Ascending aorta (tissue), 2 donors: Measurements from ENCODE around the gene PPP1R3G. TPM values are rescaled to one million over a fixed set of nuclear protein-coding genes. Genes with fewer than 3 reads are reported as not detected.
"Not testable (repeated sequence)": the region's sequence is repeated elsewhere in the genome, so short reads cannot be mapped to it uniquely, and the experiment has no call there.

Experiments used
- DNase-seq, 2 donors: peaks; one replicate each; pipeline ENCODE4 v3.0.0-alpha.2; 2019; ENCODE audit warnings: low spot score in 2 of 2
- H3K27ac ChIP-seq, 2 donors: fragments of 200-600 bp; sonication (generic); one replicate each; pipeline ENCODE4 v1.5.1; 2016 to 2017; ENCODE audit warnings: mild to moderate bottlenecking in 1 of 2
- H3K27me3 ChIP-seq: fragments of 200-600 bp; sonication (generic); one replicate; pipeline ENCODE4 v1.5.1; 2017
- H3K36me3 ChIP-seq, 2 donors: fragments of 200-600 bp; sonication (generic); one replicate each; pipeline ENCODE4 v1.5.1; 2016
- H3K4me1 ChIP-seq, 2 donors: fragments of 200-600 bp; sonication (generic); one replicate each; pipeline ENCODE4 v1.5.1; 2016 to 2017; ENCODE audit warnings: mild to moderate bottlenecking in 1 of 2
- H3K4me3 ChIP-seq, 2 donors: fragments of 200-600 bp; sonication (generic); one replicate each; pipeline ENCODE4 v1.5.1; 2016 to 2017; ENCODE audit warnings: mild to moderate bottlenecking in 1 of 2
- H3K9me3 ChIP-seq, 2 donors: fragments of 200-600 bp; sonication (generic); one replicate each; pipeline ENCODE4 v1.5.1; 2016
- intact Hi-C: fragments of 100-400 bp; cut with DNase I; formaldehyde crosslinking; loops from one replicate; pipeline ENCODE4 v1.15.1; 2023
- total RNA-seq: library from RNA; depleted of rRNA; stranded (reverse); fragments of >200 nt; gene quantifications from one replicate; pipeline ENCODE4 v1.1.0, GENCODE V29; 2016
- TF ChIP-seq, protein P1 (sequence below), 3 experiments: fragments of 200-600 bp in 2 of 3; fragments of 450-650 bp in 1 of 3; sonication (generic) in 2 of 3; IDR thresholded peaks; one replicate each; pipeline ENCODE4 v1.5.1; 2016 to 2019; ENCODE audit warnings: antibody characterized with exemption in 3 of 3, mild to moderate bottlenecking in 1 of 3, moderate library complexity in 1 of 3

The PPP1R3G gene
- total RNA-seq, 1 donor from 2014 or later = 1.1 TPM

DNA sequence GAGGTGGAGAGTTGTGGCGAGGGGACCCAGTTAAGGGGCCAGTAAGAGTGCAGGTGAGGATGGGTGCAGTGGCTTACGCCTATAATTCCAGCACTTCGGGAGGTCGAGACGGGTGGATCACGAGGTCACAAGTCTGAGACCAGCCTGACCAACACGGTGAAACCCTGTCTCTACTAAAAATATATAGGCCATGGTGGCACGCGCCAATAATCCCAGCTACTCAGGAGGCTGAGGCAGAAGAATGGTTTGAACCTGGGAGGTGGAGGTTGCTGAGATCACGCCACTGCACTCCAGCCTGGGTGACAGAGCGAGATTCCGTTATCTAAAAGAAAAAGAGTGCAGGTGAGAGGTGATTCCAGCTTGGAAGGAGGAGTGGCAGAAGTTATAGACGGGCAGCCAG lies 28.0 kb downstream of the PPP1R3G start:
- H3K4me3 ChIP-seq = no peak overlapping the region
- no peaks in the 10 kb centered on the region for H3K36me3 ChIP-seq
- TF ChIP-seq, protein P1, sequence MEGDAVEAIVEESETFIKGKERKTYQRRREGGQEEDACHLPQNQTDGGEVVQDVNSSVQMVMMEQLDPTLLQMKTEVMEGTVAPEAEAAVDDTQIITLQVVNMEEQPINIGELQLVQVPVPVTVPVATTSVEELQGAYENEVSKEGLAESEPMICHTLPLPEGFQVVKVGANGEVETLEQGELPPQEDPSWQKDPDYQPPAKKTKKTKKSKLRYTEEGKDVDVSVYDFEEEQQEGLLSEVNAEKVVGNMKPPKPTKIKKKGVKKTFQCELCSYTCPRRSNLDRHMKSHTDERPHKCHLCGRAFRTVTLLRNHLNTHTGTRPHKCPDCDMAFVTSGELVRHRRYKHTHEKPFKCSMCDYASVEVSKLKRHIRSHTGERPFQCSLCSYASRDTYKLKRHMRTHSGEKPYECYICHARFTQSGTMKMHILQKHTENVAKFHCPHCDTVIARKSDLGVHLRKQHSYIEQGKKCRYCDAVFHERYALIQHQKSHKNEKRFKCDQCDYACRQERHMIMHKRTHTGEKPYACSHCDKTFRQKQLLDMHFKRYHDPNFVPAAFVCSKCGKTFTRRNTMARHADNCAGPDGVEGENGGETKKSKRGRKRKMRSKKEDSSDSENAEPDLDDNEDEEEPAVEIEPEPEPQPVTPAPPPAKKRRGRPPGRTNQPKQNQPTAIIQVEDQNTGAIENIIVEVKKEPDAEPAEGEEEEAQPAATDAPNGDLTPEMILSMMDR (IDR thresholded peaks at IDR 0.05) = no peak
- no peaks in the 10 kb centered on the region for H3K9me3 ChIP-seq
- intact Hi-C loops = no loop called here
- no peak for DNase-seq
- no peaks in the 10 kb centered on the region for H3K4me1 ChIP-seq
- no peaks in the 10 kb centered on the region for H3K27me3 ChIP-seq
- no peak overlapping the region for H3K27ac ChIP-seq

DNA sequence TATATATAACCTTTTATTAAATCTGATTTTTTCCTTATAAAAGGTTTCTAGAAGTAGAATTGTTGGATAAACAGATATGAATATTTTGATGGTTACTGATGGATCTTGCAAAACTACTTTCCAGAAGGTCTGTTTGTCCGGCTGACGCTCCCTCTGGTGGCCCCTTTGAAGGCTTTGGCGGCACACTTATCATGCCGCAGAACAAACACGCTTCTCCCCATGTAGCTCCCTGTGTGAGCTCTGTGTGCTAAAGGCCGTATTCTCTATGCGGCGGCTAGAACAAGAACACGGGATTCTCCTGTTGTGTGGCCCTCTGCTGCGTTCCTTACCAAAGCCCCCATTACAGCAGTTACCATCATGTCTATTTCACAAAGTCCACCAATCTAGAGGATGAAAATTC lies 30.0 kb downstream of the PPP1R3G start:
- no peaks in the 10 kb centered on the region for H3K36me3 ChIP-seq

DNA sequence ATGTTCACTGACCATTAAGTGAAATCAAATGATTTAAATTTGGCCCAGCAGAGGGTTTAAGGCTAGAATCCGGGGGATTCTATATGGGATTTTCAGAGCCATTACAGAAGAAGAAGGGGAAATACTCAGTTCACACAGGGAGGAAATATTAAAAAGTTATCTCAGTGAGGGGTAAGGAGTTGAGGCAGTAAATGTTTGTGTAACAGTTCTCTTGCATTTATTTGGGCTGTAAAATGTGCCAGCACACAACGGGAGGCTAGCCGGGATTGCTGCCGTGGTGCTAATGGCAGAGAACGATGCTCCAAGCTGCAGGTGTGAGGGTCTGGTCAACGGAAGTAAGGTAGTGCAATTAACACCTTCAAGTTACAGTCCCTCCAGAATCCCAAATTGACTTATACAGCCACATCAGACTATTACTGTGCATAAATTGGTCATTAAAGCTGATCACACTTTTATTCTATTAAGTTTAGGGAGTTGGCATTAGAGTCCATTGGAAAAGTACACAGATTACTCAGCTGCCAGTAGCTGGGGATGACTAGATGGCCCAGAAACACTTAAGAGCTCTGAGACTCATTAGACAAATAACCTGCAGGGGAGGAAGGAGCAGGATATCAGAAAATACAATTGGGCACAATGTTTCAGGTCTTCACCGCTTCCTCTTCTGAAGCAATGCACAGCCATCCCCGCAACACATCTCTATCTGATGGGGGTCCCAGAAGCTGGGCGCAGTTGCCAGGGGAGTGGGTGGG lies 31.3 kb downstream of the PPP1R3G start:
- Histone ChIP-seq H3K4me1 (no peaks in the 10 kb centered on the region), H3K27ac (no peak overlapping the region), H3K27me3 (no peaks in the 10 kb centered on the region), H3K36me3 (no peaks in the 10 kb centered on the region), H3K9me3 (no peaks in the 10 kb centered on the region), H3K4me3 (no peak overlapping the region)
- intact Hi-C loops = no loop called here
- TF ChIP-seq, protein P1 (IDR thresholded peaks at IDR 0.05) = no peak
- no peak for DNase-seq

More for the DNA sequence above, 30.0 kb downstream of the PPP1R3G start:
- TF ChIP-seq, protein P1 (IDR thresholded peaks at IDR 0.05) = no peak
- no peaks in the 10 kb centered on the region for H3K9me3 ChIP-seq
- H3K4me1 ChIP-seq = no peaks in the 10 kb centered on the region
- no peak for DNase-seq
- no peaks in the 10 kb centered on the region for H3K27me3 ChIP-seq
- H3K27ac ChIP-seq = no peak overlapping the region
- H3K4me3 ChIP-seq = no peak overlapping the region
- intact Hi-C loops = no loop called here

DNA sequence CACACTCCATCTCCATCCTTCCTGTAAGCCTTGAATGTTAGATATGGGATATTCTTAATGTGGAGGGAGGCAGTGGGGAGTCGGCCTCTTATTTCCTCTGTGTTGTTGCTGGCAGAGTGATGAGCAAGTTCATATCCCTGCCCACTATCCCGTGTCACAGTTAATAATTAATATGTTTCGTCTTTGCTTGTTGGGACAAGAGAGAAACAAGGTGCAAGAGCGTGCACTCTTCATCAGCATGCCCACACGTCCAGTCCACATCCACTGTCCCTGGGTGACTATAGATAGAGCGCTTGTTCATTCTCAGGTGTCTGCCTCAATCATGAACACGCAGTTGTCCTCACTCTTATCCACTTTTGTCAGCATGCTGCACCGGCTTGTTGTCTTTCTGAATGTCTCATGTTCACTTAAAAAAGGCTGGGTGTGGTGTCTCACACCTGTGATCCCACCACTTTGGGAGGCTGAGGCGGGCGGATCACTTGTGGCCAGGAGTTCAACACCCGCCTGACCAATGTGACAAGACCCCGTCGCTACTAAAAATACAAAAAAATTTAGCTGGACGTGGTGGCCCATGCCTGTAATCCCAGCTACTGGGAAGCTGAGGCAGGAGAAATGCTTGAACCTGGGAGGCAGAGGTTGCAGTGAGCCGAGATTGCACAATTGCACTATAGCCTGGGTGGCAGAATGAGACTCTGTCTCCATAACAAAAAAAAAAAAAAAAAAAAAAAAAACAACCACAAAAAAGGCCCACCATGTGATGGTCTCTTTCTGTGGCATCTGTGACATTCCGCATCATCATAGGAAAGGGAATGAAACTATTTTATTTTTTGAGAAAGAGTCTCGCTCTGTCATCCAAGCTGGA lies 34.2 kb downstream of the PPP1R3G start:
- H3K27me3 ChIP-seq = no peaks in the 10 kb centered on the region
- no peaks in the 10 kb centered on the region for H3K4me1 ChIP-seq
- no peak for DNase-seq
- no peak overlapping the region for H3K4me3 ChIP-seq
- no peaks in the 10 kb centered on the region for H3K36me3 ChIP-seq
- no peaks in the 10 kb centered on the region for H3K9me3 ChIP-seq
- intact Hi-C loops = no loop called here
- TF ChIP-seq, protein P1 (IDR thresholded peaks at IDR 0.05) = no peak
- no peak overlapping the region for H3K27ac ChIP-seq

DNA sequence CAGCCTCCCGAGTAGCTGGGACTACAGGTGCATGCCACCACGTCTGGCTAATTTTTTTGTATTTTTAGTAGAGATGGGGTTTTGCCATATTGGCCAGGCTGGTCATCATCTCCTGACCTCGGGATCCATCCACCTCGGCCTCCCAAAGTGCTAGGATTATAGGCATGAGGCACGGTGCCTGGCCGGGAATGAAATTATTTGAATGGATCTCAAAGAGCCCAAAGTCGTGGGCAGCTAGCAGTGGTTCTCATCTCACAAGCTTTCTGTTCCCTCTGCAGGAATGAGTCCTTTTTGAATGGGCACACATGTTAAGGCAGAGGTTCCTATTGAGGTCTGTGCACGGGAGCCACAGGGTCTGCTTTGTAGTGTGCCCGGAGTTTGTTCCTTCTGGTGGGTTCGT lies 34.9 kb downstream of the PPP1R3G start:
- TF ChIP-seq, protein P1 (IDR thresholded peaks at IDR 0.05) = no peak
- H3K4me1 ChIP-seq = no peaks in the 10 kb centered on the region
- no peak overlapping the region for H3K27ac ChIP-seq
- no peaks in the 10 kb centered on the region for H3K27me3 ChIP-seq
- no peak for DNase-seq
- H3K36me3 ChIP-seq = no peaks in the 10 kb centered on the region
- intact Hi-C loops = no loop called here
- H3K4me3 ChIP-seq = no peak overlapping the region
- H3K9me3 ChIP-seq = no peaks in the 10 kb centered on the region

DNA sequence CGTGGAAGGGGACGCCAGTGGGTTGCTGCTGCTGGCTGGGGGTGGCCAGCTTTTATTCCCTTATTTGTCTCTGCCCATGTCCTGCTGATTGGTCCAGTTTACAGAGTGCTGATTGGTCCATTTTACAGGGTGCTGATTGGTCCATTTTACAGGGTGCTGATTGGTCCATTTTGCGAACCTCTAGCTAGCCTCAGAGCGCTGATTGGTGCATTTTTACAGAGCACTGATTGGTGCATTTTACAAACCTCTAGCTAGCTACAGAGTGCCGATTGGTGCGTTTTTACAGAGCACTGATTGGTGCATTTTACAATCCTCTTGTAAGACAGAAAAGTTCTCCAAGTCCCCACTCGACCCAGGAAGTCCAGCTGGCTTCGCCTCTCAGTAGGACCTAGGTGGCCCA lies 35.4 kb downstream of the PPP1R3G start:
- DNase-seq, intact Hi-C loops, H3K27me3 ChIP-seq, H3K36me3 ChIP-seq, H3K4me1 ChIP-seq, H3K4me3 ChIP-seq, H3K9me3 ChIP-seq, H3K27ac ChIP-seq: not testable (repeated sequence)
